MCF 10A (cell line): ENCODE results near the gene LCLAT1. TPM values are rescaled to one million over a fixed set of nuclear protein-coding genes. Genes with fewer than 3 reads are reported as not detected.

Source experiments
- BruUV-seq: library from RNA; stranded (reverse); fragments of 400-500 nt; replicated peaks from 2 replicates; lab custom pipeline; 2021; lab: Mats Ljungman, UMichigan
- CTCF ChIA-PET: fragments of 300-600 bp; sonication (Branson Sonifier 250); formaldehyde crosslinking; extraction: SDS; loops from one replicate; lab custom pipeline; 2021; ENCODE audit warnings: antibody characterized with exemption, inconsistent platforms; lab: Yijun Ruan, JAX
- POLR2A ChIA-PET: fragments of 300-600, 350-650 bp; sonication (Branson Sonifier 250); formaldehyde crosslinking; extraction: SDS; loops from one replicate; lab custom pipeline; 2020; ENCODE audit warnings: antibody characterized with exemption, inconsistent platforms; lab: Yijun Ruan, JAX
- DNase-seq: peaks from one replicate; pipeline ENCODE4 v3.0.0-alpha.2; 2018; ENCODE audit not compliant: unreplicated experiment
- H3K27ac Mint-ChIP-seq: one replicate; pipeline ENCODE4 v1.8.0; 2022; ENCODE audit warnings: mild to moderate bottlenecking, low read depth, mixed read lengths; ENCODE audit not compliant: unreplicated experiment
- H3K27me3 Mint-ChIP-seq: one replicate; pipeline ENCODE4 v1.8.0; 2022; ENCODE audit warnings: mixed read lengths; ENCODE audit not compliant: insufficient read depth, unreplicated experiment
- H3K36me3 Mint-ChIP-seq: one replicate; pipeline ENCODE4 v1.8.0; 2022; ENCODE audit warnings: mild to moderate bottlenecking, moderate library complexity, mixed read lengths; ENCODE audit not compliant: insufficient read depth, unreplicated experiment
- H3K4me1 Mint-ChIP-seq: one replicate; pipeline ENCODE4 v1.8.0; 2022; ENCODE audit warnings: mixed read lengths; ENCODE audit not compliant: insufficient read depth, unreplicated experiment
- H3K4me3 Mint-ChIP-seq: one replicate; pipeline ENCODE4 v1.8.0; 2022; ENCODE audit warnings: mild to moderate bottlenecking, moderate library complexity, mixed read lengths; ENCODE audit not compliant: unreplicated experiment
- H3K9me3 Mint-ChIP-seq: one replicate; pipeline ENCODE4 v1.8.0; 2022; ENCODE audit warnings: mixed read lengths; ENCODE audit not compliant: unreplicated experiment
- CTCF ChIP-seq: fragments of 200-600 bp; IDR thresholded peaks from one replicate; pipeline ENCODE4 v1.8.0; 2022; ENCODE audit warnings: antibody characterized with exemption, mild to moderate bottlenecking; ENCODE audit not compliant: unreplicated experiment
- intact Hi-C: fragments of 100-400 bp; cut with micrococcal nuclease; formaldehyde crosslinking; loops from 2 replicates; pipeline ENCODE4 v1.14.1; 2022
- total RNA-seq: library from RNA; stranded (reverse); gene quantifications from 2 replicates; pipeline ENCODE4 v1.2.3, GENCODE V29; 2022

Gene LCLAT1
- total RNA-seq, 1 experiment from 2014 or later = 27.5 TPM

GRCh38 chr2:30482011-30482410 lies 35.0 kb downstream of the LCLAT1 start:
- BruUV-seq = no TSS peak
- ChIA-PET POLR2A (interaction anchor here (0.8 to 1.4 kb wide), 2 partner anchors 9 to 12 kb away, joined by 3 read pairs; no protein-coding TSS in a partner anchor), CTCF (interaction anchor here (0.6 kb wide), 2 partner anchors 10 to 41 kb away, joined by 3 to 4 read pairs; no protein-coding TSS in a partner anchor)
- peaks cover 7% of the 10 kb centered on the region for H3K36me3 Mint-ChIP-seq
- H3K4me1 Mint-ChIP-seq = no peaks in the 10 kb centered on the region
- intact Hi-C loops = no loop called here
- H3K4me3 Mint-ChIP-seq = no peak overlapping the region
- no peak for DNase-seq
- TF ChIP-seq CTCF = no peak
- H3K27me3 Mint-ChIP-seq = no peaks in the 10 kb centered on the region
- no peak overlapping the region for H3K27ac Mint-ChIP-seq
- H3K9me3 Mint-ChIP-seq = no peaks in the 10 kb centered on the region

GRCh38 chr2:30484145-30484544 lies 37.1 kb downstream of the LCLAT1 start:
- TF ChIP-seq CTCF = no peak
- H3K36me3 Mint-ChIP-seq = peaks cover 7% of the 10 kb centered on the region
- H3K4me3 Mint-ChIP-seq = no peak overlapping the region
- ChIA-PET POLR2A (no interaction called here), CTCF (interaction anchor here (0.6 kb wide), 1 partner anchor 319 kb away, joined by 3 read pairs; no protein-coding TSS in a partner anchor)
- no peak for DNase-seq
- no peaks in the 10 kb centered on the region for H3K27me3 Mint-ChIP-seq
- no peak overlapping the region for H3K27ac Mint-ChIP-seq
- BruUV-seq = no TSS peak
- no peaks in the 10 kb centered on the region for H3K9me3 Mint-ChIP-seq
- intact Hi-C loops = no loop called here
- no peaks in the 10 kb centered on the region for H3K4me1 Mint-ChIP-seq

GRCh38 chr2:30484995-30485394 lies 37.9 kb downstream of the LCLAT1 start:
- no peak for TF ChIP-seq CTCF
- intact Hi-C loops = no loop called here
- Mint-ChIP-seq H3K27me3 (no peaks in the 10 kb centered on the region), H3K9me3 (no peaks in the 10 kb centered on the region), H3K4me3 (no peak overlapping the region), H3K36me3 (peaks cover 7% of the 10 kb centered on the region), H3K4me1 (no peaks in the 10 kb centered on the region), H3K27ac (no peak overlapping the region)
- no peak for DNase-seq
- no TSS peak for BruUV-seq
- ChIA-PET CTCF (interaction anchor here (0.6 kb wide), 1 partner anchor 319 kb away, joined by 3 read pairs; no protein-coding TSS in a partner anchor), POLR2A (interaction anchor here (1.1 kb wide), 1 partner anchor 35 kb away, joined by 3 read pairs; no protein-coding TSS in a partner anchor)

- no peaks in the 10 kb centered on the region for H3K36me3 Mint-ChIP-seq
- no peaks in the 10 kb centered on the region for H3K4me1 Mint-ChIP-seq
- ChIA-PET POLR2A (no interaction called here), CTCF (no interaction called here)
- H3K27me3 Mint-ChIP-seq = no peaks in the 10 kb centered on the region
- no peak overlapping the region for H3K27ac Mint-ChIP-seq
- no peaks in the 10 kb centered on the region for H3K9me3 Mint-ChIP-seq
- BruUV-seq = no TSS peak
- H3K4me3 Mint-ChIP-seq = no peak overlapping the region
- intact Hi-C loops = no loop called here
- TF ChIP-seq CTCF = no peak
- no peak for DNase-seq
These were observed 39.6 kb downstream of the LCLAT1 start for GRCh38 chr2:30486655-30487054.
